ENCODE data around the gene ANGPTL8.

DNA sequence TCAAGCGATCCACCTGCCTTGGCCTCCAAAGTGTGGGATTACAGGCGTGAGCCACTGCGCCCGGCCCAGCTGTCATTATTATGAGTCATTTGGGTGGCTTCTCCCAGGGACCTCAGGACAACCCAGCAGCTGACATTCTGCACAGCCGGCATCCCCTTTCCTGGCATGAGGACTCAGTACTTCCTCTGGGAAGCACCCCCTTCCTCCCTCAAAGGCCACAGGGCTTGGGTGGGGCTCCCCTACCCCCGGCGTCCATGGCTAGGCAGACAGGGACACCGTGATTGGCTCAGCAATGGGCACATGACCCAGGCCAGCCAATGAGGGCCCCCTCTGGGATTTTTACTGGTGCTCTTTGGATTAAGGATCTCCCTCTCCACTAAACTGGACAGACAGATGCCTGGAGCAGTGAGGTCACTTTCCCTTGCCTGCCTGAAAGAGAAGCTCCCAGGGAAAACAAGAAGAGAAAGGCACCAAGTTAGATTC, 48.1 kb upstream of the ANGPTL8 start:
- TF ChIP-seq, protein P1, sequence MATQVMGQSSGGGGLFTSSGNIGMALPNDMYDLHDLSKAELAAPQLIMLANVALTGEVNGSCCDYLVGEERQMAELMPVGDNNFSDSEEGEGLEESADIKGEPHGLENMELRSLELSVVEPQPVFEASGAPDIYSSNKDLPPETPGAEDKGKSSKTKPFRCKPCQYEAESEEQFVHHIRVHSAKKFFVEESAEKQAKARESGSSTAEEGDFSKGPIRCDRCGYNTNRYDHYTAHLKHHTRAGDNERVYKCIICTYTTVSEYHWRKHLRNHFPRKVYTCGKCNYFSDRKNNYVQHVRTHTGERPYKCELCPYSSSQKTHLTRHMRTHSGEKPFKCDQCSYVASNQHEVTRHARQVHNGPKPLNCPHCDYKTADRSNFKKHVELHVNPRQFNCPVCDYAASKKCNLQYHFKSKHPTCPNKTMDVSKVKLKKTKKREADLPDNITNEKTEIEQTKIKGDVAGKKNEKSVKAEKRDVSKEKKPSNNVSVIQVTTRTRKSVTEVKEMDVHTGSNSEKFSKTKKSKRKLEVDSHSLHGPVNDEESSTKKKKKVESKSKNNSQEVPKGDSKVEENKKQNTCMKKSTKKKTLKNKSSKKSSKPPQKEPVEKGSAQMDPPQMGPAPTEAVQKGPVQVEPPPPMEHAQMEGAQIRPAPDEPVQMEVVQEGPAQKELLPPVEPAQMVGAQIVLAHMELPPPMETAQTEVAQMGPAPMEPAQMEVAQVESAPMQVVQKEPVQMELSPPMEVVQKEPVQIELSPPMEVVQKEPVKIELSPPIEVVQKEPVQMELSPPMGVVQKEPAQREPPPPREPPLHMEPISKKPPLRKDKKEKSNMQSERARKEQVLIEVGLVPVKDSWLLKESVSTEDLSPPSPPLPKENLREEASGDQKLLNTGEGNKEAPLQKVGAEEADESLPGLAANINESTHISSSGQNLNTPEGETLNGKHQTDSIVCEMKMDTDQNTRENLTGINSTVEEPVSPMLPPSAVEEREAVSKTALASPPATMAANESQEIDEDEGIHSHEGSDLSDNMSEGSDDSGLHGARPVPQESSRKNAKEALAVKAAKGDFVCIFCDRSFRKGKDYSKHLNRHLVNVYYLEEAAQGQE (IDR thresholded peaks at IDR 0.05; ENCODE audit: low read depth), result no peak
- TF ChIP-seq TCF12 (IDR thresholded peaks at IDR 0.05; ENCODE audit: low read depth) (no peak), CREB1 (IDR thresholded peaks at IDR 0.05; ENCODE audit: low read depth) (no peak), TAF1 (IDR thresholded peaks at IDR 0.05; ENCODE audit: low read depth) (no peak), EGR1 (IDR thresholded peaks at IDR 0.05) (no peak), ZBTB7A (IDR thresholded peaks at IDR 0.05; ENCODE audit: low read depth) (no peak), EP300 (IDR thresholded peaks at IDR 0.05; ENCODE audit: borderline replicate concordance) (no peak)
